HCT116 (cell line): ENCODE measurements around the gene TSPAN2. TPM values are rescaled to one million over a fixed set of nuclear protein-coding genes. Genes with fewer than 3 reads are reported as not detected.
A peak's percentile ranks its signal among the peaks of the same experiment; 100 is the strongest.

ENCODE experiments used
- ATAC-seq: fragments of 200-7000 bp; cut with Tn5 transposase; 2 replicates; pipeline ENCODE4 v1.9.1; 2020; ENCODE audit warnings: mild to moderate bottlenecking, moderate library complexity
- BruUV-seq: library from RNA; stranded (reverse); fragments of 400-500 nt; replicated peaks from 2 replicates; lab custom pipeline; 2021; lab: Mats Ljungman, UMichigan
- CTCF ChIA-PET: fragments of 300-600 bp; sonication (Branson Sonifier 250); formaldehyde crosslinking; loops from one replicate; lab custom pipeline; 2021; ENCODE audit warnings: antibody characterized with exemption; lab: Charles Lee
- POLR2A ChIA-PET: fragments of 300-600, 350-600 bp; sonication (Branson Sonifier 250); formaldehyde crosslinking; loops from one replicate; lab custom pipeline; 2021; ENCODE audit warnings: antibody characterized with exemption; lab: Charles Lee
- RAD21 ChIA-PET, 2 experiments: fragments of 300-600 bp; sonication (Branson Sonifier 250); formaldehyde crosslinking; loops; one replicate each; lab custom pipeline; 2023; ENCODE audit warnings: low total read pairs in 2 of 2; ENCODE audit not compliant: uncharacterized antibody in 2 of 2, unreplicated experiment in 2 of 2, low non-redundant PET in 1 of 2; lab: Charles Lee
- DNase-seq: peaks from one replicate; pipeline ENCODE4 v3.0.0-alpha.2; 2010; ENCODE audit warnings: low read depth, low spot score
- H2AFZ ChIP-seq: fragments of 200-600 bp; shearing (Covaris generic), sonication (generic); 2 replicates; pipeline ENCODE4 v1.6.1; 2017; ENCODE audit warnings: low read depth, mixed run types, mixed read lengths, antibody characterized with exemption, low read length; ENCODE audit not compliant: poor library complexity, severe bottlenecking
- H3K27ac ChIP-seq: 2 replicates; pipeline ENCODE4 v1.5.1; 2012; ENCODE audit warnings: low read depth, low read length
- H3K27me3 ChIP-seq: fragments of 200-600 bp; sonication (generic); 2 replicates; pipeline ENCODE4 v1.6.1; 2016; ENCODE audit warnings: mixed run types, low read length, mixed read lengths; ENCODE audit not compliant: insufficient read depth
- H3K36me3 ChIP-seq, 2 experiments: fragments of 200-500 bp in 1 of 2; fragments of 200-600 bp in 1 of 2; sonication (Bioruptor generic) in 1 of 2; sonication (generic) in 1 of 2; 2 replicates each; pipeline versions ENCODE4 v1.5.1 to v1.6.1; 2014 to 2016; ENCODE audit warnings: low read length in 2 of 2, inconsistent platforms in 1 of 2, mixed read lengths in 1 of 2, mixed run types in 1 of 2; ENCODE audit not compliant: insufficient read depth in 2 of 2, control insufficient read depth in 1 of 2
- H3K4me1 ChIP-seq, 2 experiments: fragments of 200-600 bp in 1 of 2; sonication (generic) in 1 of 2; 2 replicates each; pipeline versions ENCODE4 v1.5.1 to v1.6.1; 2012 to 2017; ENCODE audit warnings: low read length in 2 of 2, inconsistent platforms in 1 of 2, mild to moderate bottlenecking in 1 of 2, mixed read lengths in 1 of 2, mixed run types in 1 of 2, moderate library complexity in 1 of 2; ENCODE audit not compliant: insufficient read depth in 2 of 2, control insufficient read depth in 1 of 2
- H3K4me2 ChIP-seq: fragments of 200-600 bp; sonication (generic); 2 replicates; pipeline ENCODE4 v1.6.1; 2017; ENCODE audit warnings: mixed run types, low read length, mixed read lengths
- H3K4me3 ChIP-seq, 2 experiments: fragments of 200-600 bp in 1 of 2; sonication (generic) in 1 of 2; replicated peaks in 1 of 2; 2 replicates each; pipeline ENCODE4 v1.5.1; 2011 to 2016; ENCODE audit warnings: low read length in 2 of 2, control low read depth in 1 of 2, low read depth in 1 of 2, mild to moderate bottlenecking in 1 of 2, mixed read lengths in 1 of 2, mixed run types in 1 of 2
- H3K79me2 ChIP-seq: fragments of 200-600 bp; sonication (generic); 2 replicates; pipeline ENCODE4 v1.6.1; 2017; ENCODE audit warnings: mild to moderate bottlenecking, mixed run types, low read length, moderate library complexity, mixed read lengths; ENCODE audit not compliant: insufficient read depth
- H3K9ac ChIP-seq: fragments of 200-600 bp; sonication (generic); 2 replicates; pipeline ENCODE4 v1.6.1; 2016; ENCODE audit warnings: low read length, mixed read lengths
- H3K9me2 ChIP-seq: fragments of 200-600 bp; sonication (generic), shearing (Covaris generic); 2 replicates; pipeline ENCODE4 v1.6.1; 2017; ENCODE audit warnings: mixed run types, mild to moderate bottlenecking, moderate library complexity; ENCODE audit not compliant: insufficient read depth
- H3K9me3 ChIP-seq, 2 experiments: fragments of 200-500 bp in 1 of 2; fragments of 200-600 bp in 1 of 2; sonication (Bioruptor generic) in 1 of 2; sonication (generic) in 1 of 2; 2 replicates each; pipeline ENCODE4 v1.6.1; 2014 to 2017; ENCODE audit warnings: low read length in 2 of 2, mixed read lengths in 2 of 2, inconsistent platforms in 1 of 2, low read depth in 1 of 2, mild to moderate bottlenecking in 1 of 2, mixed run types in 1 of 2, moderate library complexity in 1 of 2; ENCODE audit not compliant: control insufficient read depth in 1 of 2, insufficient read depth in 1 of 2
- H4K20me1 ChIP-seq: fragments of 200-600 bp; sonication (generic), shearing (Covaris generic); 2 replicates; pipeline ENCODE4 v1.6.1; 2017; ENCODE audit warnings: mixed run types, mild to moderate bottlenecking, moderate library complexity; ENCODE audit not compliant: insufficient read depth
- CBX3 ChIP-seq: IDR thresholded peaks from 2 replicates; pipeline ENCODE4 v1.6.1; 2012; ENCODE audit warnings: low read depth
- EZH2phosphoT487 ChIP-seq: fragments of 200-600 bp; IDR thresholded peaks from 2 replicates; pipeline ENCODE4 v1.6.1; 2018; ENCODE audit warnings: antibody characterized with exemption, borderline replicate concordance
- FOSL1 ChIP-seq: IDR thresholded peaks from 2 replicates; pipeline ENCODE4 v1.6.1; 2012; ENCODE audit warnings: low read depth
- RAD21 ChIP-seq: IDR thresholded peaks from 2 replicates; pipeline ENCODE4 v1.6.1; 2012; ENCODE audit warnings: low read depth, mild to moderate bottlenecking
- TCF7L2 ChIP-seq: IDR thresholded peaks from 2 replicates; pipeline ENCODE4 v1.7.0; 2011; ENCODE audit warnings: borderline replicate concordance, inconsistent platforms; ENCODE audit not compliant: insufficient read depth, insufficient read length; ENCODE audit errors: extremely low read depth
- intact Hi-C: fragments of 100-400 bp; cut with micrococcal nuclease; formaldehyde crosslinking; loops from 2 replicates; pipeline ENCODE4 v1.10.0; 2022
- total RNA-seq: library from RNA; stranded (reverse); gene quantifications from one replicate; pipeline ENCODE4 v1.2.1, GENCODE V29; 2021; ENCODE audit not compliant: unreplicated experiment
- TF ChIP-seq, protein P1 (sequence below): IDR thresholded peaks from 2 replicates; pipeline ENCODE4 v1.6.1; 2012; ENCODE audit warnings: low read depth
- TF ChIP-seq, protein P2 (sequence below): IDR thresholded peaks from 2 replicates; pipeline ENCODE4 v1.6.1; 2012

The TSPAN2 gene
- total RNA-seq, 1 experiment from 2014 or later: 0.98 TPM

DNA sequence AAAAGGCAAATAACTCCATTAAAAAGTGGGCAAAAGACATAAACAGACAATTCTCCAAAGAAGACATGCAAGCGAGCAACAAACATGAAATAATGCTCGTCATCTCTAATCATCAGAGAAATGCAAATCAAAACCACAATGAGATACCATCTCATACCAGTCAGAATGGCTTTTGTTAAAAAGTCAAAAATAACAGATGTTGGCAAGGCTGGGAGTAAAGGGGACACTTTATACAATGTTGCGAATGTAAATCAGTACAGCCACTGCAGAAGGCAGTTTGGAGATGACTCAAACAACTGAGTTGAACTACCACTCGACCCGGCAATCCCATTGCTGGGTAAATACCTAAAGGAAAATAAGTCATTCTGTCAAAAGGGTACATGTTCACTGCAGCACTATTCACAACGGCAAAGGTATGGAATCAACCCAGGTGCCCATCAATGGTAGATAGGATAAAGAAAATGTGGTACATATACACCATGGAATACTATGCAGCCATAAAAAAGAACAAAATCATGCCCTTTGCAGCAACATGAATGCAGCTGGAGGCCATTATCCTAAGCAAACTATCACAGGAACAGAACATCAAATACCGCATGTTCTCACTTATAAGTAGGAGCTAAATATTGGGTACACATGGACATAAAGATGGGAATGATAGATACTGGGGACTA is 25.9 kb downstream of the TSPAN2 start (continued):
- TF ChIP-seq, protein P1, sequence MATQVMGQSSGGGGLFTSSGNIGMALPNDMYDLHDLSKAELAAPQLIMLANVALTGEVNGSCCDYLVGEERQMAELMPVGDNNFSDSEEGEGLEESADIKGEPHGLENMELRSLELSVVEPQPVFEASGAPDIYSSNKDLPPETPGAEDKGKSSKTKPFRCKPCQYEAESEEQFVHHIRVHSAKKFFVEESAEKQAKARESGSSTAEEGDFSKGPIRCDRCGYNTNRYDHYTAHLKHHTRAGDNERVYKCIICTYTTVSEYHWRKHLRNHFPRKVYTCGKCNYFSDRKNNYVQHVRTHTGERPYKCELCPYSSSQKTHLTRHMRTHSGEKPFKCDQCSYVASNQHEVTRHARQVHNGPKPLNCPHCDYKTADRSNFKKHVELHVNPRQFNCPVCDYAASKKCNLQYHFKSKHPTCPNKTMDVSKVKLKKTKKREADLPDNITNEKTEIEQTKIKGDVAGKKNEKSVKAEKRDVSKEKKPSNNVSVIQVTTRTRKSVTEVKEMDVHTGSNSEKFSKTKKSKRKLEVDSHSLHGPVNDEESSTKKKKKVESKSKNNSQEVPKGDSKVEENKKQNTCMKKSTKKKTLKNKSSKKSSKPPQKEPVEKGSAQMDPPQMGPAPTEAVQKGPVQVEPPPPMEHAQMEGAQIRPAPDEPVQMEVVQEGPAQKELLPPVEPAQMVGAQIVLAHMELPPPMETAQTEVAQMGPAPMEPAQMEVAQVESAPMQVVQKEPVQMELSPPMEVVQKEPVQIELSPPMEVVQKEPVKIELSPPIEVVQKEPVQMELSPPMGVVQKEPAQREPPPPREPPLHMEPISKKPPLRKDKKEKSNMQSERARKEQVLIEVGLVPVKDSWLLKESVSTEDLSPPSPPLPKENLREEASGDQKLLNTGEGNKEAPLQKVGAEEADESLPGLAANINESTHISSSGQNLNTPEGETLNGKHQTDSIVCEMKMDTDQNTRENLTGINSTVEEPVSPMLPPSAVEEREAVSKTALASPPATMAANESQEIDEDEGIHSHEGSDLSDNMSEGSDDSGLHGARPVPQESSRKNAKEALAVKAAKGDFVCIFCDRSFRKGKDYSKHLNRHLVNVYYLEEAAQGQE: no peak
- no peak for TF ChIP-seq CBX3
- TF ChIP-seq, protein P2, sequence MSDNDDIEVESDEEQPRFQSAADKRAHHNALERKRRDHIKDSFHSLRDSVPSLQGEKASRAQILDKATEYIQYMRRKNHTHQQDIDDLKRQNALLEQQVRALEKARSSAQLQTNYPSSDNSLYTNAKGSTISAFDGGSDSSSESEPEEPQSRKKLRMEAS: no peak
- TF ChIP-seq TCF7L2: no peak
- no peak for TF ChIP-seq RAD21
- TF ChIP-seq EZH2phosphoT487: no peak
- TF ChIP-seq, all 23 proteins: peak for 0

DNA sequence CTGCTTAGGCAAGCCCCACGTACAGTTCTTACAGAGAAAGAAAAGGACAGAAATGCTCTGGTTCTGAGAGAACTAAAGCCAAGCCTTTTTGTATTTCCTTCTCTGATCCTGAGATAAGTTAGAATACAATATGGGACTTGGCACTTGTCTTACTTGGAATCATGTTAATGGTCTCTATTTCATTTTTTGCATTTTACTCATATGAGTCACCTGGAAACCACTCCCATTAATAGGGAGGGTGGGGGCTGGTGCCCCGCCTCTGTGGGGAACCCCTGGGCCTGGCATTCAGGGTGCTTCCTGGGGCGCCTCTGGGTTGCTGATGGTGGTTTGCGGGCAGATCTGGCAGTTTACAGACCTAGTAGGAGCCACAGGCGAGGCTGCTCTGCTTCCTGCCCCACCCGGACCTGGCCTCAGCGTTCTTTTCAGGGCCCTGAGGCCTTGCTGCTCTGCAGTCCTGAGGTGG is 26.7 kb downstream of the TSPAN2 start:
- Histone ChIP-seq H3K9me2 (no peaks in the 10 kb centered on the region), H3K4me2 (peak overlapping the region; percentile 45), H3K27ac (no peak overlapping the region), H3K4me3 (no peak overlapping the region), H3K4me1 (peaks cover 10 to 11% of the 10 kb centered on the region in 2 experiments), H2AFZ (no peak overlapping the region), H3K9ac (no peak overlapping the region), H4K20me1 (no peaks in the 10 kb centered on the region), H3K27me3 (no peaks in the 10 kb centered on the region), H3K9me3 (no peaks in the 10 kb centered on the region), H3K36me3 (no peaks in the 10 kb centered on the region), H3K79me2 (no peaks in the 10 kb centered on the region)
- no peak for DNase-seq
- RAD21 ChIA-PET: no interaction called here
- TF ChIP-seq FOSL1 (peak; percentile 29), RAD21 (no peak)
- CTCF ChIA-PET: interaction anchor here (1.6 kb wide), 1 partner anchor 10 kb away, joined by 4 read pairs; no protein-coding TSS in a partner anchor
- no TSS peak for BruUV-seq
- POLR2A ChIA-PET: no interaction called here
- peak; percentile 57 for ATAC-seq
- intact Hi-C loops: no loop called here
